ENCODE measurements around the gene MRPL39.

MRPL39 gene

DNA sequence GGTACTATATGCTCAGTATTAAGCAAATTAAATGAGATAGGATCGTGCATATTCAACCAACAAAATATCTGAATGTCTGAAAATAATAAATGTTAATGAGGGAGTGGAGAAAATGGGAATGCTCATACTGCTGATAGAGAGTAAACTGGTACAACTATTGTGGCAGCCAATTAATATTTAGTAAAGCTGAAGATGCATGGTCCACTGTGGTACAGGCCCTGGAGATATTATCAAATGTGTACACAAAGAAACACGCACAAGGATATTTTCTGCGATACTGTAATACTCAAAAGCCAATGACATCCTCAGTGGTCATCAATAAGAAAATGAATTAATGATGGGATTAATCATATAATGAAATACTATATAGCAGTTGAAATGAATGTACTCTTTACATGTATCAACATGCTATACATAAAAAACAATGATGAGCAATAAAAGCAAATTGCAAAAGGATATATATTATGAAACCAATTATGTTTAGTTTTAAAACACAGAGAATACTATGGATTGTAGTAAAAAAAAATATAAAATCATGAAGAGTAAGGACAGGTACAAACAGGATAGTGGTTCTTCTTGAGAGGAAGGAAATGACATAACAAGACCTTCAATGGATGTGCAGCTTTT lies 25.0 kb downstream of the MRPL39 start:
- no peaks in the 10 kb centered on the region for H3K27me3 ChIP-seq (ENCODE audit: control insufficient read depth in 2 of 2, insufficient read depth in 2 of 2, low read length in 2 of 2)
- no peak overlapping the region for H3K9ac ChIP-seq (ENCODE audit: low read depth in 1 of 2, low read length in 2 of 2)
- H3K9me3 ChIP-seq (ENCODE audit: control insufficient read depth in 2 of 2, low read length in 2 of 2), result no peaks in the 10 kb centered on the region
- no peaks in the 10 kb centered on the region for H3K4me1 ChIP-seq (ENCODE audit: control insufficient read depth in 2 of 2, insufficient read depth in 2 of 2, low read length in 2 of 2)
- no peak overlapping the region for H3K4me3 ChIP-seq (ENCODE audit: low read length in 2 of 2)
- peaks cover 12 to 19% of the 10 kb centered on the region in 2 donors for H3K36me3 ChIP-seq (ENCODE audit: control insufficient read depth in 2 of 2, insufficient read depth in 2 of 2, low read length in 2 of 2)
- no peak overlapping the region for H3K27ac ChIP-seq (ENCODE audit: low read depth in 2 of 2, low read length in 2 of 2)

DNA sequence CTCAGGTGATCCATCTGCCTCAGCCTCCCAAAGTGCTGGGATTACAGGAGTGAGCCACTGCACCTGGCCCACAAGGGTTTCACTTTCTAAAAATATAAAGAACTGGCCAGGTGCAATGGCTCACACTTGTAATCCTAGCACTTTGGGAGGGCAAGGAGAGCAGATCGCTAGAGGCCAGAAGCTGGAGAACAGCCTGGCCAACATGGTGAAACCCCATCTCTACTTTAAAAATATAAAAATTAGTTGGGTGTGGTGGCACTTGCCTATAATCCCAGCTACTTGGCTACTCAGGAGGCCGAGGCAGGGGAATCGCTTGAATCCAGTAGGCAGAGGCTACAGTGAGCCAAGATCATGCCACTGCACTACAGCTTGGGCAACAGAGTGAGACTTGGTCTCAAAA lies 25.7 kb downstream of the MRPL39 start:
- peaks cover 10 to 16% of the 10 kb centered on the region in 2 donors for H3K36me3 ChIP-seq (ENCODE audit: control insufficient read depth in 2 of 2, insufficient read depth in 2 of 2, low read length in 2 of 2)
- no peak overlapping the region for H3K4me3 ChIP-seq (ENCODE audit: low read length in 2 of 2)
- no peaks in the 10 kb centered on the region for H3K4me1 ChIP-seq (ENCODE audit: control insufficient read depth in 2 of 2, insufficient read depth in 2 of 2, low read length in 2 of 2)
- H3K27ac ChIP-seq (ENCODE audit: low read depth in 2 of 2, low read length in 2 of 2), result no peak overlapping the region
- no peaks in the 10 kb centered on the region for H3K9me3 ChIP-seq (ENCODE audit: control insufficient read depth in 2 of 2, low read length in 2 of 2)
- no peaks in the 10 kb centered on the region for H3K27me3 ChIP-seq (ENCODE audit: control insufficient read depth in 2 of 2, insufficient read depth in 2 of 2, low read length in 2 of 2)
- H3K9ac ChIP-seq (ENCODE audit: low read depth in 1 of 2, low read length in 2 of 2), result no peak overlapping the region

DNA sequence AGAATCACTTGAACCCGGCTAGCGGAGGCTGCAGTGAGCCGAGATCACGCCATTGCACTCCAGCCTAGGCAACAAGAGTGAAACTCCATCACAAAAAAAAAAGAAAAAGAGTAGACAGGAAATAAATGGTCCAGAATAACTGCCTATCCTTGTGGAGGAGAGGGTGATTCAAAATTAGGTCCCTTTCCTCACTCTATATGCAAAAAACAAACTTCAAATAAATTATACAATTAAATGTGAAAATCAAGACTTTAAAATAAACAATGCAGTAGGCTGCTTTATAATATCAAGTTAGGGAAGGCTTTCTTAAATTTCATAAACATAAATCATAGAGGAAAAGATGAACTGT lies 26.4 kb downstream of the MRPL39 start:
- Histone ChIP-seq H3K27me3 (ENCODE audit: control insufficient read depth in 2 of 2, insufficient read depth in 2 of 2, low read length in 2 of 2) (no peaks in the 10 kb centered on the region), H3K4me3 (ENCODE audit: low read length in 2 of 2) (no peak overlapping the region), H3K9me3 (ENCODE audit: control insufficient read depth in 2 of 2, low read length in 2 of 2) (no peaks in the 10 kb centered on the region), H3K27ac (ENCODE audit: low read depth in 2 of 2, low read length in 2 of 2) (no peak overlapping the region), H3K36me3 (ENCODE audit: control insufficient read depth in 2 of 2, insufficient read depth in 2 of 2, low read length in 2 of 2) (peaks cover 4 to 10% of the 10 kb centered on the region in 2 donors), H3K9ac (ENCODE audit: low read depth in 1 of 2, low read length in 2 of 2) (no peak overlapping the region), H3K4me1 (ENCODE audit: control insufficient read depth in 2 of 2, insufficient read depth in 2 of 2, low read length in 2 of 2) (no peaks in the 10 kb centered on the region)

DNA sequence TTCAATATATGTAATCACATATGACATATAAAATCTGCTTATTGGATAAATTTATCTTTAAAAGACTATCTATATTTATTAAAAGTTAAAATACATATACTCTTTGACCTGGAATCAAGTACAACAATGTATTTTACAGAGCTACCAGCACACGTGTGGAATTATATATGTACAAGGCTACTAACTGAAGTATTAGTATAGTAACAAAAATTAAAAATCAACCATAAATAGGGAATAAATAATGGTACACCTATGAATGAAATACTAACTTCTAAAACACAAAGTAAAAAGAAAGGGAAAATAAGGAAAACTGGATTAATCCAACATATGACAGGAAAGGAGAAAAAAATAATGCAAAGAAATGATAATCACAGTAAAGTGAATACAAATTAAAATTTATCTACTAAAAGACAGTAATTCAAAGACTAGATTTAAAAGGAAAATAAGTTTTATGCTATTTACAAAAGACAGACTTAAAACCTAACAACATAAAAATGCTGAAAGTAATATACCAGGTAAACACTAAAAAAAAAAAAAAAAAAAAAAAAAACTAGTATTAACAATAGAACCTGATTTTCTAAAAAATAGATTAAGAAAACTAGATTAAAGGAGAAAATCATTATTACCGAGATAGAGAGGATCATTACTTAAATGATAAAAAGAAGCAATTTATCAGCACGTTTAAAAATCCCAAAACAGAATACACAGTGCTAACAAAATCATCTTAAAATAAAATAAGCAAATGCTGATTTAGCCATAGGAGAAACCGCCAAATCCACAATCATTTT lies 27.9 kb downstream of the MRPL39 start:
- H3K27ac ChIP-seq (ENCODE audit: low read depth in 2 of 2, low read length in 2 of 2), result no peak overlapping the region

DNA sequence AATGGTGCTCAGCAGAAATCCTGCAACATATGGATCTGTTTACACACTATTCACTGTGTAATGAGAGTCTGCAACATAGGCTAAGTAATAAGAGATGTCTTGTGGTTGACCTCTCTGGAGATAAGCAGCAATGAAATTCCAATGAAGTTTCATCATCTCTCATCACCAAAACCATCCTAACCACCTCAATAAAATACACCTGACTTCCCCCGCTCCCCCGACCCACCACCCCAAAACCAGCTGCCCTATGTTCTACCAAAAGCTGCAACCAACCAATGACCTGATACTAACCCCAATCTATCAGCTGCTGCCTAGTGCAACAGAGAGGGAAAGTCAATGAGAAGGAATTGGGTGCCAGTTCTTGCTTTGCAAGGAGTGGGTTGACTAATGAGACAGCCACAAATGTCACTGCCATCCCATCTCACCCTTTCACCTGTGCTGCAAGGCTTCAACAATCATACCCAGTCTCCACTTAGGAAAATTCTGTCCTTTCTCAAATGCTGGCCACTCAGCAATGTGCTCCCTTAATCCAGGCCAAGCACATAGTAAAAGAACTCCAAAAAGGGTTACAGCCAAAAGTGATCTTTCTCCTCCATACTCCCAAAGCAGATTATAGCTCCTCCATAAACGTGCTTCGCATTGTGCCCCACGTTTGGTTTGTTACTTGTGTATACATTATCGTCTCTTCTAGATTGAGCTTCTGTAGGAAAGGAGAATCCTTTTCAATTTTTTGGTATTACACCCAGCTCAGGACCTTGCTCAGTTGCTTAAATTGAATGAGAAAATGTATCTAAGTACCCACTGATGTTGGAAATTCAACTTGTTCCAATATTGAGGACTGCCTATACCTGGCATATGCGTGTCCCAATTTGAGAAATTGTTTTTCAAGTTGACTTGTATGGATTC lies 29.0 kb downstream of the MRPL39 start:
- Histone ChIP-seq H3K9me3 (ENCODE audit: control insufficient read depth in 2 of 2, low read length in 2 of 2) (no peaks in the 10 kb centered on the region), H3K4me3 (ENCODE audit: low read length in 2 of 2) (no peak overlapping the region), H3K9ac (ENCODE audit: low read depth in 1 of 2, low read length in 2 of 2) (no peak overlapping the region), H3K27me3 (ENCODE audit: control insufficient read depth in 2 of 2, insufficient read depth in 2 of 2, low read length in 2 of 2) (no peaks in the 10 kb centered on the region), H3K4me1 (ENCODE audit: control insufficient read depth in 2 of 2, insufficient read depth in 2 of 2, low read length in 2 of 2) (peaks cover 0 to 4% of the 10 kb centered on the region in 2 donors), H3K27ac (ENCODE audit: low read depth in 2 of 2, low read length in 2 of 2) (no peak overlapping the region), H3K36me3 (ENCODE audit: control insufficient read depth in 2 of 2, insufficient read depth in 2 of 2, low read length in 2 of 2) (peaks cover 4 to 6% of the 10 kb centered on the region in 2 donors)

More for the DNA sequence above, 27.9 kb downstream of the MRPL39 start:
- Histone ChIP-seq H3K4me1 (ENCODE audit: control insufficient read depth in 2 of 2, insufficient read depth in 2 of 2, low read length in 2 of 2) (no peaks in the 10 kb centered on the region), H3K4me3 (ENCODE audit: low read length in 2 of 2) (no peak overlapping the region), H3K27me3 (ENCODE audit: control insufficient read depth in 2 of 2, insufficient read depth in 2 of 2, low read length in 2 of 2) (no peaks in the 10 kb centered on the region), H3K36me3 (ENCODE audit: control insufficient read depth in 2 of 2, insufficient read depth in 2 of 2, low read length in 2 of 2) (peaks cover 4 to 6% of the 10 kb centered on the region in 2 donors), H3K9ac (ENCODE audit: low read depth in 1 of 2, low read length in 2 of 2) (no peak overlapping the region), H3K9me3 (ENCODE audit: control insufficient read depth in 2 of 2, low read length in 2 of 2) (no peaks in the 10 kb centered on the region)

DNA sequence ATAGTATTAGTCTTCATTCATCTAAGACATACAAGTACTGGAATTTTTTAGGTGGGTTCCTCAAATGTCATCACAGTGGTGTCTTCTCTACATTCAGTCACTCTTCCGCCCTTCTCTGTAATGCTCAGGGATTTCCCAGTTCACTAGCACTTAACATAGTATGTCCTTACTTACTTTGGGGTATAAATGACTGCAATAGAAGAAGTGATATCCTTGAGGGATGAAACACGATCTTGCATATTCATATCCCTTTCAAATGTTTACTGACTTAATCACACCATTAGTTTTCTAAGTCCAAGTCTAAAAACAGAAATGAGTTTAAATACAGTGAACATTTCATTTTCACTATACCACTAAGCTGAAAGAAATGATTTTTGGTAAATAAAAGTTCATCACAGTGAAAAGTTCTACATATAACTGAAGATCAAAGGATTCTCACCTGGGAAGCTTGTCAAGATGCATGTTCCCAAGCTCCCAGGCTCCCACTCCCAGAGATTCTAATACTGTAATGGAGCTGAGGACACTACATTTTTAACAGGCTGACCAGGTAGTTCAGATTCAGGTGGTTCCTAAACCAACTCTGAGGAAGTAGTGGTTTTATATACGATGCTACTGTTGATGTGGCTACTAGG lies 29.7 kb downstream of the MRPL39 start:
- H3K27ac ChIP-seq (ENCODE audit: low read depth in 2 of 2, low read length in 2 of 2), result no peak overlapping the region
- no peaks in the 10 kb centered on the region for H3K27me3 ChIP-seq (ENCODE audit: control insufficient read depth in 2 of 2, insufficient read depth in 2 of 2, low read length in 2 of 2)
- peaks cover 4 to 6% of the 10 kb centered on the region in 2 donors for H3K36me3 ChIP-seq (ENCODE audit: control insufficient read depth in 2 of 2, insufficient read depth in 2 of 2, low read length in 2 of 2)
- H3K4me3 ChIP-seq (ENCODE audit: low read length in 2 of 2), result no peak overlapping the region
- H3K9ac ChIP-seq (ENCODE audit: low read depth in 1 of 2, low read length in 2 of 2), result no peak overlapping the region
- peaks cover 0 to 4% of the 10 kb centered on the region in 2 donors for H3K4me1 ChIP-seq (ENCODE audit: control insufficient read depth in 2 of 2, insufficient read depth in 2 of 2, low read length in 2 of 2)
- H3K9me3 ChIP-seq (ENCODE audit: control insufficient read depth in 2 of 2, low read length in 2 of 2), result no peaks in the 10 kb centered on the region

DNA sequence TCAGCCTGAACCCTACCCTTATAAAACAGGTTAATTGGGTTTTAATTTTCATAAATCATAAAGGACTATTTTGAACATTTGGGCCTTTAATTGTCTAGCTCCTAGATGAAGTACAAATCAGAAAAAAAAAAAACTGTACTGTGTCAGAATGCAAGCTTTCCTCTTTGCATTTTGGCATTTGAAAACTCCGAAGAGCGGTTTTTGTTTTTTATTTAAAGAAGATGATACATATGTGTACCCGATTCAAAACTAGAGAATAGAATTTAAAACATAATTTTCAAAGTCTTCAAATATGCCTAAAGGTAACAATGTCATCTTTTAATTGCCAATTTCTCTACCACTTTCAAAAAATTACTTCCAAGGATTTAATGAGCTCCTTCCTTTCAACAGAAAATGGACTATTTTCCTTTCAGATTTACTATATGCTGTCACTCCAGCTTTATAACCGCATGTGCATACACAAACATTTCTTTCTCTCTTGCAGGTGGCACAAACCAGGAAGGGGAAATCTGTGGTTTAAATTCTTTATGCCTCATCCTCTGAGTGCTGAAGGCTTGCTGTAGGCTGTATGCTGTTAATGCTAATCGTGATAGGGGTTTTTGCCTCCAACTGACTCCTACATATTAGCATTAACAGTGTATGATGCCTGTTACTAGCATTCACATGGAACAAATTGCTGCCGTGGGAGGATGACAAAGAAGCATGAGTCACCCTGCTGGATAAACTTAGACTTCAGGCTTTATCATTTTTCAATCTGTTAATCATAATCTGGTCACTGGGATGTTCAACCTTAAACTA lies 33.7 kb downstream of the MRPL39 start:
- Histone ChIP-seq H3K27me3 (ENCODE audit: control insufficient read depth in 2 of 2, insufficient read depth in 2 of 2, low read length in 2 of 2) (no peaks in the 10 kb centered on the region), H3K9me3 (ENCODE audit: control insufficient read depth in 2 of 2, low read length in 2 of 2) (no peaks in the 10 kb centered on the region), H3K27ac (ENCODE audit: low read depth in 2 of 2, low read length in 2 of 2) (peak overlapping the region in 1 of 2 donors; percentile 29), H3K36me3 (ENCODE audit: control insufficient read depth in 2 of 2, insufficient read depth in 2 of 2, low read length in 2 of 2) (peaks cover 4% of the 10 kb centered on the region in 2 donors), H3K9ac (ENCODE audit: low read depth in 1 of 2, low read length in 2 of 2) (peak overlapping the region in 1 of 2 donors; percentile 8), H3K4me1 (ENCODE audit: control insufficient read depth in 2 of 2, insufficient read depth in 2 of 2, low read length in 2 of 2) (peaks cover 0 to 4% of the 10 kb centered on the region in 2 donors), H3K4me3 (ENCODE audit: low read length in 2 of 2) (peak overlapping the region in 1 of 2 donors; percentile 16)

DNA sequence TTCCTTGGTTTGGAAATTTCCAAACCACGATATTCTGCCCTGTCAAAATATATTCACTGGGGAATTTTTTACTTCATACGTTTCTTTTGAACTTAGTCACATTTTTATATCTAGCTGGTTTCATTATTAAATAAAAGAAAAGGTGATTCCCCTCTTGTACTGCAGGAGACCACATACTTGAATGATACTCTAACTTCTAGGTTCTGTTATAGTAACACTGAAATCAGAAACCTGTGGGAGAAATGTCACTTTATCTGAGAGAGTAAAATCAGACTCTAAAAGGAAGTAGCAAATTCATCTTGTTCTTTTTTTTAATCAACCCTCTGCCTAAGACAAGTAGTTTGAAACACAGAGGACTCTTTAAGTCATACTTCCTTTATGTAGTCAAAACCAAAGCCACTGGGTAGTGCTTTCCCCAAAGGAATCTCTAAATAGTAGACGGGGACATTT lies 34.4 kb downstream of the MRPL39 start:
- H3K36me3 ChIP-seq (ENCODE audit: control insufficient read depth in 2 of 2, insufficient read depth in 2 of 2, low read length in 2 of 2), result no peaks in the 10 kb centered on the region
- peak overlapping the region in 1 of 2 donors; percentile 29 for H3K27ac ChIP-seq (ENCODE audit: low read depth in 2 of 2, low read length in 2 of 2)
- no peaks in the 10 kb centered on the region for H3K27me3 ChIP-seq (ENCODE audit: control insufficient read depth in 2 of 2, insufficient read depth in 2 of 2, low read length in 2 of 2)
- H3K4me1 ChIP-seq (ENCODE audit: control insufficient read depth in 2 of 2, insufficient read depth in 2 of 2, low read length in 2 of 2), result peaks cover 0 to 4% of the 10 kb centered on the region in 2 donors
- no peak overlapping the region for H3K9ac ChIP-seq (ENCODE audit: low read depth in 1 of 2, low read length in 2 of 2)
- no peaks in the 10 kb centered on the region for H3K9me3 ChIP-seq (ENCODE audit: control insufficient read depth in 2 of 2, low read length in 2 of 2)
- H3K4me3 ChIP-seq (ENCODE audit: low read length in 2 of 2), result peak overlapping the region in 1 of 2 donors; percentile 16

DNA sequence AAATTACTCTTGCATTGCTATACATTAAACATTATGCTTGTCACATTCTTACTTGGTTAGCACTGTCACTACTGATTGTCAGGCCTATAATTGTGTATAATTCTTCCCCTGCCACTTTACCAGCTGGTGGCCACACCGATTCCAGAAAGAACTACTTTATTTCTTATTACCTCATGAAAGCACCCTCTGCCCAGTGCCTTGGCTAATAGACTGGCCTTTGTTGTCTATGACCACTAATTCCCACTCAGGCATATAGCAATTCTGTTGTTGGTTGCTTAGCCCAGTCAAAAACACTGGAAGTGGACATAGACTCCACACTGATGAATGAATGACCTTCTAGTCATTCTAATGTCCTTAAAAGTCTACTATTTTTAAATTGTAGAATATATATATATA lies 35.6 kb downstream of the MRPL39 start:
- Histone ChIP-seq H3K9me3 (ENCODE audit: control insufficient read depth in 2 of 2, low read length in 2 of 2) (no peaks in the 10 kb centered on the region), H3K4me3 (ENCODE audit: low read length in 2 of 2) (no peak overlapping the region), H3K27ac (ENCODE audit: low read depth in 2 of 2, low read length in 2 of 2) (no peak overlapping the region), H3K27me3 (ENCODE audit: control insufficient read depth in 2 of 2, insufficient read depth in 2 of 2, low read length in 2 of 2) (no peaks in the 10 kb centered on the region), H3K4me1 (ENCODE audit: control insufficient read depth in 2 of 2, insufficient read depth in 2 of 2, low read length in 2 of 2) (peaks cover 0 to 4% of the 10 kb centered on the region in 2 donors), H3K9ac (ENCODE audit: low read depth in 1 of 2, low read length in 2 of 2) (no peak overlapping the region), H3K36me3 (ENCODE audit: control insufficient read depth in 2 of 2, insufficient read depth in 2 of 2, low read length in 2 of 2) (no peaks in the 10 kb centered on the region)

Data from mucosa of rectum (tissue), 2 donors.